Adrenal gland (tissue), 12 donors: ENCODE measurements around the gene DOCK11. TPM values are rescaled to one million over a fixed set of nuclear protein-coding genes. Genes with fewer than 3 reads are reported as not detected.

Experiments used
- DNase-seq, 7 donors: peaks; one replicate each; pipeline ENCODE4 v3.0.0-alpha.2; 2019 to 2020
- H3K27ac ChIP-seq, 5 donors: fragments of 200-600 bp; sonication (generic) in 4 of 5; 1 replicate in 3 of 5; 2 replicates in 2 of 5; pipeline versions ENCODE4 v1.5.1 to v1.8.0; 2016 to 2020; ENCODE audit warnings: mild to moderate bottlenecking in 1 of 5
- H3K27me3 ChIP-seq: fragments of 200-600 bp; 2 replicates; pipeline ENCODE4 v1.8.0; 2021
- H3K36me3 ChIP-seq, 2 donors: fragments of 200-600 bp; replicated peaks in 1 of 2; 1 replicate in 1 of 2; 2 replicates in 1 of 2; pipeline versions ENCODE4 v1.5.1 to v1.8.0; 2018 to 2022
- H3K4me1 ChIP-seq, 2 donors: fragments of 200-600 bp; replicated peaks in 1 of 2; 1 replicate in 1 of 2; 2 replicates in 1 of 2; pipeline versions ENCODE4 v1.5.1 to v1.8.0; 2018 to 2021
- H3K4me3 ChIP-seq, 4 donors: fragments of 200-600 bp; sonication (generic) in 3 of 4; one replicate each; pipeline ENCODE4 v1.5.1; 2016 to 2018
- H3K9me3 ChIP-seq, 3 donors: fragments of 200-600 bp; sonication (generic) in 1 of 3; replicated peaks in 1 of 3; 1 replicate in 2 of 3; 2 replicates in 1 of 3; pipeline versions ENCODE4 v1.5.1 to v1.8.0; 2016 to 2021
- POLR2A ChIP-seq, 2 donors: fragments of 450-650 bp; IDR thresholded peaks; one replicate each; pipeline ENCODE4 v1.6.1; 2017; ENCODE audit warnings: antibody characterized with exemption in 2 of 2, mild to moderate bottlenecking in 2 of 2, moderate library complexity in 1 of 2
- WGBS, 4 donors: extraction: QIAGEN DNeasy Blood & Tissue Kit in 2 of 4; methylation state at CpG; one replicate each; pipeline versions ENCODE4 v1.1.5 to v1.1.7; 2013 to 2017; 5-methylcytosine and 5-hydroxymethylcytosine counted together
- intact Hi-C, 2 donors: fragments of 100-400 bp; cut with DNase I; formaldehyde crosslinking; loops; one replicate each; pipeline versions ENCODE4 v1.14.1 to v1.15.0; 2022 to 2023
- polyA plus RNA-seq, 3 donors: library from polyadenylated mRNA; stranded (reverse); fragments of 200-250 nt in 2 of 3; fragments of 350-450 nt in 1 of 3; fragmentation: Illumina TruSeq in 1 of 3; extraction: RNeasy Lipid Tissue Mini Kit (QIAGEN cat#74804) in 1 of 3; gene quantifications; one replicate each; pipeline ENCODE4 v1.2.3, GENCODE V29; 2013 to 2014
- total RNA-seq, 9 donors: library from RNA; depleted of rRNA in 4 of 9; stranded (reverse); fragments of >200 nt in 4 of 9; fragments of 120-200 nt in 1 of 9; fragmentation: NEBNext Ultra II Directional in 1 of 9; extraction: Animal tissue kit (Norgen Biotek cat#: 25700) in 1 of 9; gene quantifications; one replicate each; pipeline versions ENCODE4 v1.1.0 to v1.2.4, GENCODE V29; 2013 to 2023
- TF ChIP-seq, protein P1 (sequence below), 6 experiments: fragments of 450-650 bp in 4 of 6; fragments of 200-600 bp in 2 of 6; sonication (generic) in 1 of 6; IDR thresholded peaks; 1 replicate in 5 of 6; 2 replicates in 1 of 6; pipeline versions ENCODE4 v1.5.1 to v1.8.0; 2016 to 2021; ENCODE audit warnings: antibody characterized with exemption in 6 of 6, mild to moderate bottlenecking in 2 of 6, moderate library complexity in 1 of 6
- donor health status: healthy with polysubstance abuse.
- donor health status: Bipolar disorder and iron deficiency.
- donor health status: DM: yes; HTN: yes; CAD: no.
- donor health status: DM: no; HTN: no; CAD: no.
- donor health status: DM: no; HTN: no; CAD: no.
- donor health status: DM: yes; HTN: yes; CAD: no.

The DOCK11 gene
- total and polyA plus RNA-seq, 12 donors: 4.8 to 28.1 (median 13.2) TPM

DNA sequence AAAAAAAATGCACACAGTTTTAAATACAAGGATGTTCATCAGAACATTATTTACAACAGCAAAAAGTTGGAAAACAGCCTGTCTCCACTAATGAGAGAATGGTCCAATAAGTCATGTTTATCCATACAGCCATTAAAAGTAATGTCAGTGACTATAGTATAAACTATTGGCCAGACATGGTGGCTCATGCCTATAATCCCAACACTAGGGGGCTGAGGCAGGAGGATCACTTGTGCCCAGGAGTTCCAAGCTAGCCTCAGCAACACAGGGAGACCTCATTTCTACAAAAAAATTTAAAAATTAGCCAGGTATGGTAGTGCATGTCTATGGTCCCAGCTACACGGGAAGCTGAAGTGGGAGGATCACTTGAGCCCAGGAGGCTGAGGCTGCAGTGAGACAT is 183.7 kb downstream of the DOCK11 start:
- no peaks in the 10 kb centered on the region for H3K36me3 ChIP-seq
- TF ChIP-seq POLR2A (IDR thresholded peaks at IDR 0.05): no peak
- TF ChIP-seq, protein P1, sequence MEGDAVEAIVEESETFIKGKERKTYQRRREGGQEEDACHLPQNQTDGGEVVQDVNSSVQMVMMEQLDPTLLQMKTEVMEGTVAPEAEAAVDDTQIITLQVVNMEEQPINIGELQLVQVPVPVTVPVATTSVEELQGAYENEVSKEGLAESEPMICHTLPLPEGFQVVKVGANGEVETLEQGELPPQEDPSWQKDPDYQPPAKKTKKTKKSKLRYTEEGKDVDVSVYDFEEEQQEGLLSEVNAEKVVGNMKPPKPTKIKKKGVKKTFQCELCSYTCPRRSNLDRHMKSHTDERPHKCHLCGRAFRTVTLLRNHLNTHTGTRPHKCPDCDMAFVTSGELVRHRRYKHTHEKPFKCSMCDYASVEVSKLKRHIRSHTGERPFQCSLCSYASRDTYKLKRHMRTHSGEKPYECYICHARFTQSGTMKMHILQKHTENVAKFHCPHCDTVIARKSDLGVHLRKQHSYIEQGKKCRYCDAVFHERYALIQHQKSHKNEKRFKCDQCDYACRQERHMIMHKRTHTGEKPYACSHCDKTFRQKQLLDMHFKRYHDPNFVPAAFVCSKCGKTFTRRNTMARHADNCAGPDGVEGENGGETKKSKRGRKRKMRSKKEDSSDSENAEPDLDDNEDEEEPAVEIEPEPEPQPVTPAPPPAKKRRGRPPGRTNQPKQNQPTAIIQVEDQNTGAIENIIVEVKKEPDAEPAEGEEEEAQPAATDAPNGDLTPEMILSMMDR (IDR thresholded peaks at IDR 0.05): no peak
- H3K4me3 ChIP-seq: no peak overlapping the region
- no peaks in the 10 kb centered on the region for H3K27me3 ChIP-seq
- H3K4me1 ChIP-seq: no peaks in the 10 kb centered on the region
- DNase-seq: no peak
- no peak overlapping the region for H3K27ac ChIP-seq
- WGBS, 4 donors: 63 to 100% (median 81%) methylated on average over 1 of the region's 1 CpG
- intact Hi-C loops: no loop called here
- no peaks in the 10 kb centered on the region for H3K9me3 ChIP-seq

DNA sequence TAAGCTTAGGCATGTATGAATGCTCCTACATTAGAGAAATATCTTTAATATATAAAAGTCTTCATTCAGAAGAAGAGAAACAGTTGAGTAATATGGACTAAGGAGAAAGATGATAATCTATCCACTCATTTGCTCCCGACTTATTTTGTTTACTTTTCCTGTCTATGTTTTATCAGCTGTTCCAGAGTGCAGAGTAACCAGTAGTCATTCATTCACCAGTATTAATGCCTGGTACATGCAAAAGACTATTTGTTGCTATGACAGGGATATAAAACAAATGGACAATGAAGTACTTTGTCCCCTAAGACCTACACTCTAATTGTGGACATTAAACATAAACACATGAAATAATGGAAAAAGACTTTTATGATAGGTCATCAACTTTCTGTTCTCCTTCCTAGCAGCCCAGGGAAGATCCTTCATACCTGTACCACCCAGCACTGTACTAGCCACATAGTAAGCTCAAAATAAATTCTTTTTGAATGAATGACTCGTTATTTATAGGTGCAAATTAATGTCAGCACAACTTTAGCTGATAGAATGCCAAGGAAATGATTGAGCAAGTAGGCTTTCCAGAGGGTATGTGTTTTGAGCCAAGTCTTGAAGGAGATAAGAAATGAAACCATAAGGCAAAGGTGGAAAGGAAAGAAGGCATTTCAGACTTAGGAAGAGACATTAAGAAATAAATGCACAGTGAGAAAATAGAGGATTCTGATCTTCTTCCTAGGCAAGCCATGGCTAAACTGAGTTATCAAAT is 186.8 kb downstream of the DOCK11 start:
- Histone ChIP-seq H3K27me3 (no peaks in the 10 kb centered on the region), H3K27ac (no peak overlapping the region)

DNA sequence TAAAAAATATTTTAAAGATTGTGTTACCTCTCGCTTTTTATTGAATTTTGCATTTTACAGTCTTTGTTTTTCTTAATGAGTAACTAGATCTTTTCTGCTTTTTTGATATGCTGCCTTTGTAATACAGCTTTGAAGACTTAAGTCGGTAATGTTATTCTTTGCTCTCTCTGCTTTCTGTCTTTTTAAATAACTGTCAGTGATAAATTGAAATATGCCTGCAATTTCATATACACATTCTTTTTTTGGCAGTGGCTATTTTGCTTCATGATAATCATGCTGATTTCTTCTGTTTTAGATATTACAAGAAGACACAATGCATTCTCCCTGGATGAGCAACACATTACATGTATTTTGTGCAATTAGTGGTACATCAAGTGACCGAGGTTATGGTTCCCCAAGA is 189.8 kb downstream of the DOCK11 start:
- WGBS, 4 donors: 74 to 80% (median 76%) methylated on average over 3 of the region's 3 CpGs
- intact Hi-C loops: no loop called here
- no peaks in the 10 kb centered on the region for H3K9me3 ChIP-seq

More for the DNA sequence above, 186.8 kb downstream of the DOCK11 start:
- Histone ChIP-seq H3K4me3 (no peak overlapping the region), H3K4me1 (no peaks in the 10 kb centered on the region), H3K36me3 (no peaks in the 10 kb centered on the region), H3K9me3 (no peaks in the 10 kb centered on the region)
- intact Hi-C loops: no loop called here
- no peak for DNase-seq
- 41 to 48% (median 46%) methylated on average over 2 of the region's 2 CpGs for WGBS, 4 donors
- TF ChIP-seq, protein P1 (IDR thresholded peaks at IDR 0.05): no peak
- TF ChIP-seq POLR2A (IDR thresholded peaks at IDR 0.05): no peak

DNA sequence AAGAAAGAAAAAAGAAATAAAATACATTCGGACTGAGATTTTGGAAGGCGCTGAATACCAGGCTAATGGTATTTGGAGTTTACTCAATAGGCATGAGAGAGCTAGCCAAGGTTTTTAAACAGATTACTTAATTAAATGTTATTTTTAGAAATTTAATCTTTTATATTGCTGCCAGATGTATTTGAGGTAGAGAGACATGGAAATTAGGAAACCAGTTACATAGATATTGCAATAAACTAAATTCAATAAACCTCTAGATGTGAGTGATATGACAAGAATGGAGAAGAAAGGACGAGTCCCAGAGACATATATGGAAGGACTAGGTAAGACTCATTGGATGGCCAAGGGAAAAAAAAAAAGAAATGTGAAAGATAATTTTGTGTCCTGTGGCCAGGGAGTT is 193.3 kb downstream of the DOCK11 start:
- Histone ChIP-seq H3K4me1 (no peaks in the 10 kb centered on the region), H3K9me3 (no peaks in the 10 kb centered on the region), H3K27ac (no peak overlapping the region), H3K36me3 (no peaks in the 10 kb centered on the region), H3K4me3 (no peak overlapping the region), H3K27me3 (peaks cover 8% of the 10 kb centered on the region)
- intact Hi-C loops: no loop called here
- DNase-seq: no peak
- TF ChIP-seq, protein P1 (IDR thresholded peaks at IDR 0.05): no peak
- TF ChIP-seq POLR2A (IDR thresholded peaks at IDR 0.05): no peak
- WGBS, 4 donors: 73 to 86% (median 78%) methylated on average over 3 of the region's 3 CpGs

More for the DNA sequence above, 189.8 kb downstream of the DOCK11 start:
- TF ChIP-seq, protein P1 (IDR thresholded peaks at IDR 0.05): no peak
- TF ChIP-seq POLR2A (IDR thresholded peaks at IDR 0.05): no peak
- H3K4me1 ChIP-seq: no peaks in the 10 kb centered on the region
- H3K27ac ChIP-seq: no peak overlapping the region
- DNase-seq: no peak
- H3K4me3 ChIP-seq: no peak overlapping the region
- H3K27me3 ChIP-seq: peaks cover 1% of the 10 kb centered on the region
- H3K36me3 ChIP-seq: no peaks in the 10 kb centered on the region
